ENCODE measurements around the gene ZNF277.

DNA sequence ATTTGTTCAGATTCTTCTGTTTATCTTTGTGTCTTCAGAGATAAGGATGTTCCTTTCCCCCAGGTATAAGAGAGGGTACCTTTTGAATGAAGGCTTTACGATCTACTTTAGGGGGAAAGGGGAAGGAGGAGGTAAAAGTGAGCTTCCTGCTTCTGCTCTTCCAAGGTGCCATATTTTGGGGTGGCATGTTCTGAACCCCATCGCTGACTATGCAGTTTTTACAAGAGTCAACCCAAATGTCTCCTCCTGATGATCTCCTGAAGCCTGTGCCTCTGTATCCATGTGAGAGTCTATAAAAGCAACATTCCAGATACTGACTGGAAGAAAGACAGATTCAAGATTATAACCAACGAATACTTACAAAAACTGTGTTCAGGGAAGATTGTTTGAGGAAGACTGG, 102.5 kb downstream of the ZNF277 start:
- no peak for TF ChIP-seq CTCF (IDR thresholded peaks at IDR 0.05)
- no peak for TF ChIP-seq POLR2AphosphoS5 (IDR thresholded peaks at IDR 0.05)
- TF ChIP-seq POLR2A (IDR thresholded peaks at IDR 0.05), result no peak
- no peak for TF ChIP-seq EP300 (IDR thresholded peaks at IDR 0.05)
